ENCODE data around the gene LMAN1L.

- TF ChIP-seq CTCF (IDR thresholded peaks at IDR 0.05) = no peak
- no peak for TF ChIP-seq EP300 (IDR thresholded peaks at IDR 0.05)
- TF ChIP-seq POLR2A (IDR thresholded peaks at IDR 0.05) = no peak
Measured at GRCh38 chr15:74817370-74817737, 4.7 kb downstream of the LMAN1L start.

All from ovary (tissue), 3 donors.